Kidney (tissue), 14 donors: ENCODE results near the gene ILRUN. TPM values are rescaled to one million over a fixed set of nuclear protein-coding genes. Genes with fewer than 3 reads are reported as not detected.
"Not testable (repeated sequence)": the region's sequence is repeated elsewhere in the genome, so short reads cannot be mapped to it uniquely, and the experiment has no call there.

ENCODE experiments used
- DNase-seq, 5 donors: peaks; one replicate each; pipeline ENCODE4 v3.0.0-alpha.2; 2013 to 2020
- FAIRE-seq: peaks from 2 replicates; lab custom pipeline; 2012; peaks lifted over from hg19 to GRCh38; lab: Jason Lieb, UNC
- H3K27ac ChIP-seq, 2 donors: one replicate each; pipeline ENCODE4 v1.7.0; 2013; ENCODE audit warnings: low read depth in 2 of 2, low read length in 2 of 2, inconsistent platforms in 1 of 2
- H3K27me3 ChIP-seq: one replicate; pipeline ENCODE4 v1.7.1; 2013; ENCODE audit warnings: low read length, inconsistent platforms; ENCODE audit not compliant: control insufficient read depth, insufficient read depth
- H3K36me3 ChIP-seq, 3 donors: one replicate each; pipeline versions ENCODE4 v1.7.0 to v1.7.1; 2013; ENCODE audit warnings: low read length in 3 of 3, control low read depth in 1 of 3, inconsistent platforms in 1 of 3; ENCODE audit not compliant: insufficient read depth in 3 of 3, control insufficient read depth in 2 of 3
- H3K4me1 ChIP-seq, 3 donors: one replicate each; pipeline versions ENCODE4 v1.7.0 to v1.7.1; 2013; ENCODE audit warnings: low read length in 3 of 3, inconsistent platforms in 1 of 3, low read depth in 1 of 3; ENCODE audit not compliant: control insufficient read depth in 2 of 3, insufficient read depth in 2 of 3
- H3K4me3 ChIP-seq, 3 donors: one replicate each; pipeline versions ENCODE4 v1.7.0 to v1.8.1; 2013; ENCODE audit warnings: low read length in 3 of 3, control low read depth in 1 of 3, inconsistent platforms in 1 of 3
- H3K9ac ChIP-seq, 3 donors: one replicate each; pipeline versions ENCODE4 v1.7.0 to v1.7.1; 2013; ENCODE audit warnings: low read length in 3 of 3, control low read depth in 1 of 3, inconsistent platforms in 1 of 3
- H3K9me3 ChIP-seq, 3 donors: one replicate each; pipeline versions ENCODE4 v1.7.0 to v1.7.1; 2013; ENCODE audit warnings: low read length in 3 of 3, control low read depth in 1 of 3, inconsistent platforms in 1 of 3; ENCODE audit not compliant: control insufficient read depth in 2 of 3, insufficient read depth in 1 of 3
- intact Hi-C: fragments of 100-400 bp; cut with DNase I; formaldehyde crosslinking; loops from one replicate; pipeline ENCODE4 v1.11.1; 2022
- polyA plus RNA-seq: library from polyadenylated mRNA; stranded (reverse); fragments of 350-450 nt; fragmentation: Illumina TruSeq; extraction: RNeasy Lipid Tissue Mini Kit (QIAGEN cat#74804); gene quantifications from one replicate; pipeline ENCODE4 v1.2.3, GENCODE V29; 2014; ENCODE audit warnings: low read depth, low replicate concordance; ENCODE audit not compliant: insufficient read depth
- total RNA-seq: library from RNA; stranded (reverse); fragmentation: NEBNext Ultra II Directional; extraction: Animal tissue kit (Norgen Biotek cat#: 25700); gene quantifications from one replicate; pipeline ENCODE4 v1.2.1, GENCODE V29; 2021
- TF ChIP-seq, protein P1 (sequence below): IDR thresholded peaks from 3 replicates; pipeline ENCODE4 v1.5.1; 2012; ENCODE audit warnings: mild to moderate bottlenecking, moderate library complexity, borderline replicate concordance; ENCODE audit not compliant: insufficient read depth; ENCODE audit errors: extremely low read depth
- donor health status: control.
- donor health status: control.
- donor health status: control.
- donor health status: control.
- donor health status: control.
- donor health status: DM: yes; HTN: yes; CAD: no.
- donor health status: Normal renal cell carcinoma (clear cell type).

The ILRUN gene
- total and polyA plus RNA-seq, 2 donors from 2014 or later, result 52.4 to 55.7 TPM

DNA sequence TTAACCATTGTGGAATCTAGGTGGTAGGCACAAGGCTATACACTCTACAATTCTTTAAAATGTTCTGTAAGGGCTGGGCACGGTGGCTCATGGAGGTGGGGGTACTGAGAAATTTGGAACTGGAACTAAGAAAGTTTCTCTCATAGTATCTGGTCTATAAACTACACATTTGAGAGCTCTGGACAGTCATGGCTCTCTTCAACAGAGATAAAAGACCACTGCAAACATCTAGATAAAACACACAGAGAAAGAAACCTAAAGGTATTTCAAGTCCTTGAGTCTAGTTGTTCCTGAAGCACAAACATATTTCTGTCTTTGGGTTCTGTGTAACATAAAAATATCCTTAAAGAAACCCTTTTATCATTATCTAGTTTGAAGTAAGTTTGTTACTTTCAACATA, 35.2 kb downstream of the ILRUN start:
- H3K9me3 ChIP-seq, result no peaks in the 10 kb centered on the region
- FAIRE-seq (no peak), DNase-seq (no peak)
- peaks cover 5 to 37% (median 30%) of the 10 kb centered on the region in 3 donors for H3K4me1 ChIP-seq
- H3K27ac ChIP-seq, result no peak overlapping the region
- no peaks in the 10 kb centered on the region for H3K27me3 ChIP-seq
- no peak overlapping the region for H3K4me3 ChIP-seq
- no peaks in the 10 kb centered on the region for H3K36me3 ChIP-seq
- no peak overlapping the region for H3K9ac ChIP-seq
- TF ChIP-seq, protein P1, sequence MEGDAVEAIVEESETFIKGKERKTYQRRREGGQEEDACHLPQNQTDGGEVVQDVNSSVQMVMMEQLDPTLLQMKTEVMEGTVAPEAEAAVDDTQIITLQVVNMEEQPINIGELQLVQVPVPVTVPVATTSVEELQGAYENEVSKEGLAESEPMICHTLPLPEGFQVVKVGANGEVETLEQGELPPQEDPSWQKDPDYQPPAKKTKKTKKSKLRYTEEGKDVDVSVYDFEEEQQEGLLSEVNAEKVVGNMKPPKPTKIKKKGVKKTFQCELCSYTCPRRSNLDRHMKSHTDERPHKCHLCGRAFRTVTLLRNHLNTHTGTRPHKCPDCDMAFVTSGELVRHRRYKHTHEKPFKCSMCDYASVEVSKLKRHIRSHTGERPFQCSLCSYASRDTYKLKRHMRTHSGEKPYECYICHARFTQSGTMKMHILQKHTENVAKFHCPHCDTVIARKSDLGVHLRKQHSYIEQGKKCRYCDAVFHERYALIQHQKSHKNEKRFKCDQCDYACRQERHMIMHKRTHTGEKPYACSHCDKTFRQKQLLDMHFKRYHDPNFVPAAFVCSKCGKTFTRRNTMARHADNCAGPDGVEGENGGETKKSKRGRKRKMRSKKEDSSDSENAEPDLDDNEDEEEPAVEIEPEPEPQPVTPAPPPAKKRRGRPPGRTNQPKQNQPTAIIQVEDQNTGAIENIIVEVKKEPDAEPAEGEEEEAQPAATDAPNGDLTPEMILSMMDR, result no peak
- intact Hi-C loops, result no loop called here

DNA sequence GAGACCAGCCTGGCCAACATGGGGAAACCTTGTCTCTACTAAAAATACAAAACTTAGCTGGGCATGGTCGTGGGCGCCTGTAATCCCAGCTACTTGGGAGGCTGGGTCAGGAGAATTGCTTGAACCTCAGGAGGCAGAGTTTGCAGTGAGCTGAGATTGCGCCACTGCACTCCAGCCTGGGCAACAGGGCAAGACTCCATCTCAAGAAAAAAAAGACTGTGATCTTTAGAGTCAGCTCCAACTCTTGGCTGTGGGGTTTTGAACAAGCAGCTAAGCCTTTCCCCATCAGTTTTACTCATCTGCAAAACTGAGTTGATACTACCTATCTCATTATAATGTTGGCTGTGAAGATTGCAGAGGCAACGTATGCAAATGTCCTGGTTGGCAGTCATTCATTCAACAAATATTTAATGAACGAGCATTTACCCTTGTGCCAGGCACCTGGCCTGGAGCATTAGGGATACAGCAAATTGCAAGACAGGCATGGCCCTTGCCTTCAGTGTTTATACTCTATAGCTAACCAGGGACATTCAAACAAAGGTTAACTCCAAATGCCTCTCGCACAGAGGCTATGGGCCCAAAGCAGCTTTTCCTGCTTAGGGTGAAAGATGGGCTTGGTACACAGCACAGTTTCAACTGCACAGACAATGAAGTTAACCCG, 37.8 kb downstream of the ILRUN start:
- peak overlapping the region in 1 of 3 donors; percentile 28 for H3K9ac ChIP-seq
- no peak overlapping the region for H3K4me3 ChIP-seq
- TF ChIP-seq, protein P1, result no peak
- H3K27ac ChIP-seq, result peak overlapping the region in 1 of 2 donors; percentile 54
- H3K9me3 ChIP-seq, result no peaks in the 10 kb centered on the region
- DNase-seq (no peak), FAIRE-seq (no peak)
- no peaks in the 10 kb centered on the region for H3K27me3 ChIP-seq
- peaks cover 2 to 6% (median 2%) of the 10 kb centered on the region in 3 donors for H3K36me3 ChIP-seq
- intact Hi-C loops, result no loop called here
- peaks cover 5 to 24% (median 22%) of the 10 kb centered on the region in 3 donors for H3K4me1 ChIP-seq

DNA sequence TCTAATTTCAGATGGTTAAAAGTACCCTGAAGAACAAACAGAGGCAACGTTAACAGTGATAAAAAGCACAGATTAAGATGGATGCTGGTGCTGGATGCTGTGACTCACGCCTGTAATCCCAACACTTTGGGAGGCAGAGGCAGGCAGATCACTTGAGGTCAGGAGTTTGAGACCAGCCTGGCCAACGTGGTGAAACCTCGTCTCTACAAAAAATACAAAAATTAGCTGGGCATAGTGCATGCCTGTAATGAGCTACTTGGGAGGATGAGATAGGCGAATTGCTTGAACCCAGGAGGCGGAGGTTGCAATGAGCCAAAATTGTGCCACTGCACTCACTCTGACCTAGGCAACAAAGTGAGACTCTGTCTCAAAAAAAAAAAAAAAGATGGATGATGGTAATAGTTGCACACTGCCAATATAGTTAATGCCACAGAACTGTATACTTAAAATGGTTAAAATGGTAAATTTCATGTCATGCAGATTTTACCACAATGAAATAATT, 38.5 kb downstream of the ILRUN start:
- H3K9me3 ChIP-seq, intact Hi-C loops, H3K27me3 ChIP-seq, DNase-seq, H3K36me3 ChIP-seq, FAIRE-seq: not testable (repeated sequence)
- Histone ChIP-seq H3K27ac (peak overlapping the region; percentile 93), H3K4me1 (peaks cover 5 to 23% (median 21%) of the 10 kb centered on the region in 3 donors), H3K4me3 (peak overlapping the region in 1 of 3 donors; percentile 61), H3K9ac (peak overlapping the region in 2 of 3 donors; percentile 2 to 74)

DNA sequence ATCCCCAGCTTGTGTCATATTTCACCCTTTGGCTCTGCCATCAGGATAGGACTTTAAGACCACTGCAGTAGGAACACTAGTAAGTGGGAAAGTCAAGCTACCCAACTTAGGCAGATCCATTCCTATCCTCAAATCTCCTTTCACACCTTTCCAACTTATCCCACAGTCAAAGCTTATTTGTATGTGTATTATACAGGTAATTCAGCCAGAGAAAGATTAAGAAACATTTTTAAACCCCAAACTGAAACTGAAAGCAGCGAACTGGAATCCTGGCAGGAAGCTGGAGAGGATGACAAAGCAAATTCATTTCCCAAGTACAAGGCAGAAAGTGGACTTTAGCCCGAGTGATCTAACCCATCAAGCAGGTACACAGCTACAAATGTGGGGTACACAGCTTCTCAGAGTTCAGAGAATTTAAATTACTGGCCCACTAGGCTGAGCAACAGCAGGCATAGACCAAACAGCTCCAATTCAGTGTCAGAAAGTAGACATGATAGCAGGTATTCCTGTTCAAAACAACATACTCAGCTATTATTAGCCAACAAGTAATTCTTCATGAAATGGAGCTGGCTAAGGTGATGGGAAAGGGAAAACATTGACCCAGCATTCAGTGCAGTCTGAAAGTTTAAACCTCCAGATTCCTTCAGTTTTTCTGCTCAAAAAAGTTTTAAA, 39.1 kb downstream of the ILRUN start:
- no peaks in the 10 kb centered on the region for H3K27me3 ChIP-seq
- DNase-seq, result peak in 3 of 5 donors; percentile 31 to 85 (median 79)
- intact Hi-C loops, result no loop called here
- H3K36me3 ChIP-seq, result peaks cover 2 to 7% (median 6%) of the 10 kb centered on the region in 3 donors
- H3K9ac ChIP-seq, result peak overlapping the region; percentile 5 to 74 (median 20)
- H3K27ac ChIP-seq, result peak overlapping the region; percentile 93
- TF ChIP-seq, protein P1, result no peak
- peak overlapping the region; percentile 18 to 67 (median 61) for H3K4me3 ChIP-seq
- FAIRE-seq, result peak; percentile 6
- no peaks in the 10 kb centered on the region for H3K9me3 ChIP-seq
- H3K4me1 ChIP-seq, result peaks cover 5 to 23% (median 21%) of the 10 kb centered on the region in 3 donors
